ENCODE results near the gene ORC4. TPM values are rescaled to one million over a fixed set of nuclear protein-coding genes. Genes with fewer than 3 reads are reported as not detected.

Gene ORC4
- total RNA-seq = 25.9 and 51.6 TPM in 2 replicates

DNA sequence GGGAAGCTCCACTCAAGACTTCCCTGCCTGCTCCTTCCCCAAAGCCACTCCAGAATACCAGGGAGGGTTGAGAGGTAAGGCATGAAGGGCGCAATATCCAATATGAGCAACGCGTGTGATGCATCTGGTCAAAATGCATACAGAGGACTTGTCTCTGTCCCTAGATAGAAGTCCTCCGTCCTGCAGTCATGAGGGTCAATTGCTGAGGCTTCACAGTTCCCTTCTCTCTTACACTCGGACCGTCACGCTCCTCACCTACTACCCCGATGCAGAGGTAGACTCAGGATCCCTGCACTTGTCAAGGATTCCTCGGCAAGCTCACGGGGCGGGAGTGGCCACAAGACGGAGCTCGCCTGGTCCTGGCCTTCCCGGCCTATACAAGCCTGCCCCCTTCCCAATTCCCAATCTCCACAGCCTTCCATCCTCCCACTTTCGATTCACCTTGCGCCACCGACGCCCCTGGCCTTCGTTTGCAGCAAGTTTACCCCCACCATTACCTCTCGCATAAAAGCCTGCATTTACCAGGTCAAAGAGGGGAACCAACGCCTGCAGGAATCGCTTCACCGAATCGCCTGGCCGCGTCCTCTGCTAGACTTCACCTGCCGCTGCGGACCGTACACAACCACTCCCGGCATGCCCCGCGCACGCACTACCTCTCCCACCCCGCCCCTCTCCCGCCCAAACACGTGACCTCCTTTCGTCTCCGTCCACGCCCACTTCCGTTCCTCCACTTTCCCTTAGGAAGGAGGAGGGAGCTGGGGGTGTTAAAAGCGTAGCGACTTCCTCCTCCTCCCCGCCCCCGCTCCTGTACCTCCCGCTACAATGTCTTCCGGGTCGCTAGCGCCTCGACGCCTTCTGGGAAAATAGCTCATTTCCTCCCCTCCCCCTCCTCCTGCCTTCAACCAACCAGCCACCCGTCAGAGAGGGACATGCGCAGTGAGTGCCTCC lies at the start of gene ORC4:
ORC4 (minus strand) TSS at position 627 of the 948 bp plus-strand sequence. CDS start 44,779 bp downstream, outside the sequence.
- DNase-seq (ENCODE audit: low read depth, low spot score) = peak; percentile 98

DNA sequence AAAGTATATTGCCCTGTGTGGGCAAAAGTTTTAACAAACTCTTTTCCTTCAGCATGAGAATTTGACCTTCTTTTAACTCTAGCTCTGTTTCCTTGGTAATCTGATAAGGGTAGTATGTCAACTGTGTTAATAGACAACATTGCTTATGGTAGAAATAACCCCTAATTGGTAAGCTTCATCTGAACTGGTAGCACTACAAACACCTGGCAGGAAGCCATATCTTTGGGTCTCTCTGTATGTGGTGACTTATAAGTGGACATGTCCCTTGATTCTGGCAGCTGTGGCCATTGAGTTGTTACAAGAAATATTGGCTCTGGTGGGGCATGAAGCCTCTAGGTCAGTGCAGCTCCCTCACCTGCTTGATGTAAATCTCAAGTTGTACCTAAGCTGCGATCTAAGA lies 47.3 kb upstream of the ORC4 start:
- DNase-seq (ENCODE audit: low read depth, low spot score) = no peak

DNA sequence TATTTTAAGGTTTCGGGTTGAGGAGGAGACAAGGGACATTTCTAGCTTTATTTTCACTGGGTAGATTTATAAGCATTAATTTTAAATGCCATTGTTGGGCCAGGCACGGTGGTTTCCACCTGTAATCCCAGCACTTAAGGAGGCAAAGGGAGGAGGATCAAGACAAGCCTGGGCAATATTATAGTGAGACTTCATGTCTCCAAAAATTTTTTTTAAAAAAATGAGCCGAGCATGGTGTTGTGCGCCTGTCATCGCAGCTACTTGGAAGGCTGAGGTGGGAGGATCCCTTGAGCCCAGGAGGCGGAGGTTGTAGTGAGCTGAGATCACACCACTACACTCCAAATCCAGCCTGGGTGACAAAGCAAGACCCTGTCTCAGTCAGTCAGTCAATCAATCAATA lies 45.4 kb upstream of the ORC4 start:
- DNase-seq (ENCODE audit: low read depth, low spot score) = no peak

DNA sequence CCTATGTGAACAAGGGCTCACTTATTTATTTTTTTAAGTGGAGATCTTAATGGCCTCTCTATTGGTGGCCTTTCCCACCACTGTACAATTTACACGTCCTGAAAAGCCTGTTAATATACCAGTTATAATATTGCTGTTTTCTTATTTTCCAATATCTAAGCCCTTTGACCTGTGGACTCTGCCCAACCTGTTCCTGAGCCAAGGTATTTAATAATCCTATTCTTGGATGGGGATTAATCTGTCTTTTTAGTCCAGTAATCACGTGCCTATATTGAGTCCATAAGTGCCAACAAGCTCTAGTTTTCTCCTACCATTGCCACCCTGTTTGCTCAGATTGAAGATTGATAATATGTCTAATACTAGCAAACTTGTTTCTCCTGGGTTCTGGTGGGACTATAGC lies 43.1 kb upstream of the ORC4 start:
- DNase-seq (ENCODE audit: low read depth, low spot score) = no peak

DNA sequence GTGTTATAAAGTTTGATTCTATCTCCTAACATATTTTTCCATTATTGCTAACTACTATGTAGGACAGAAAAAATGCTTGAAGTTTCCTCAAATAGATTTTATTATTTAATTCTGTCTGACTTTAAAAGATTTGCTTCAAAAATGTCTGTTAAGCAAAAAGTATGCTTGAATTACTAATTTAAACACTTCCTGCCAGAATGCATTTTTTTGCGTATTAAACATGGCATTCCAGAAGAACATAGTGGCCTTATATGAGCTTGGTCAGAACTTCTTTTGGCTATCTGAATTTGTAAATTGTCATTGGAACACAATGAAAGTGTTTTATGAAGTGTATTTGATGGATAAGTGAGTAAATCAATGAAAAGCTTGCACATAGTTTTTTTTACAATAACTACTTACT lies 38.1 kb upstream of the ORC4 start:
- no peak for DNase-seq (ENCODE audit: low read depth, low spot score)

DNA sequence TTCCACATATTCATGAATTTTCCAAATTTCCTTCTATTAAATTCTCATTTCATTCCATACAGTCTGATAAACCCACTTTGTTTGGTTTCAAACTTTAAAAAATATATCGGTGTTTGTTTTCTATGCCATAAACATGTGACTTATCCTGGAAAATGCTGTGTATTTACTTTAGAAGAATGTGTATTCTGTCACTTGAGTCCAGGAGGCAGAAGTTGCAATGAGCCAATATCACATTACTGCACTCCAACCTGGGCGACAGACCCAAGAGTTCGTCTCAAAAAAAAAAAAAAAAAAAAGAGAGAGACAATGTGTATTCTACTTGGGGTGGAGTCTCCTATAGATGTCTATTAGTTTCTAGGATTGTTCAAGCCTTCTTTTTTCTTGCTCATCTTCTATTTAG lies 32.1 kb upstream of the ORC4 start:
- DNase-seq (ENCODE audit: low read depth, low spot score) = no peak

DNA sequence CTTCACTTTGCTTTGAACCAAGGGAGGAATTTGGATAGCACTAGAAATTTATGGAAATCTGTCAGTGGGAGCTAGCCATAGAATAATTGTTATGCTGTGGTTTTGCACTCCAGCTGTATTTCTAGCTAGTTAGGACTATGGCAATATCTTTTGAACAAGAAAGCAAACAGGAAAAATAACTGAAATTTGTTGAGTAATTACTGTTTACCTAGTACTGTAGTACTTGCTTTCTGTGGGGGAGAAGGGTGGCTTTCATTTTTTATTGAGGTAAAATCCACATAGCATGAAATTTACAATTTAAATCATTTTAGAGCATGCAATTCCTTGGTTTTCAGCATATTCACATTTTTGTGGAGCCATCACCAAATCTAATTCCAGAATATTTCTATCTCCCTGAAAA lies 28.7 kb upstream of the ORC4 start:
- no peak for DNase-seq (ENCODE audit: low read depth, low spot score)

DNA sequence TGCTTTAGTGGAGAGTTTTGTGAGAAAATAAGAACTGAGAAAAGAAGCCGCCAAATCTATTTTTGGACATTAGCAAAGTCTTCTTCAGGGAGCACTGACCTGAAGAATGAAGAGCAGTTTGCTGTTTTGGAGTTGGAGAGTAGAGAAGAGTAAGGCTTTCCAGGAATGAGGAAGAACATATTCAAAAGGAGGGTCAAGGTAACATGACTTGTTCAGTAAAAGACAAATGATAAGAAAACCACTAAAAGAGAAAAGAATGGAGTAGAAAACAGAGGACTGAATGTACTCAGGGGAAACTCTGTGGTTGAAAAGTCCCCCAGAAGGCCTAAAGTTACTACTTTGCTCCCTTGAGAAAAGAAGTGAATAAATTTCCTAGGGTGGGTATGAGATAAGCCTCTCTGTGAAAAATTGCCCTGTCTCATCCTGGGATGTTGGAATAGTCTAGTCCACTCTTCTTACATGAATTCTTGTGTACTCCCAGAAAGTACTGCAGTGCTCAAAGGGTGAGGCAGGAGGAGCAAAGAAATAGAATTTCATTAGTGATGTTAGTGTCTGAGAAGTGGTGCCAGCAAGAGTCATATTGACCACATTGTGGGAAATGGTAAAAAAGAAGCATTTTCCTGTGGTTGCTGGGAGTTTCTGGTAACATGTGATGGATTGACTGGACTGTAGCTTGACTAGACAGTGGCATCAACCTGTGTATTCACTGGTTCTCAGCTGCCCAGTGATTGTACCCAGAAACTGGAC lies 28.1 kb upstream of the ORC4 start:
- no peak for DNase-seq (ENCODE audit: low read depth, low spot score)

DNA sequence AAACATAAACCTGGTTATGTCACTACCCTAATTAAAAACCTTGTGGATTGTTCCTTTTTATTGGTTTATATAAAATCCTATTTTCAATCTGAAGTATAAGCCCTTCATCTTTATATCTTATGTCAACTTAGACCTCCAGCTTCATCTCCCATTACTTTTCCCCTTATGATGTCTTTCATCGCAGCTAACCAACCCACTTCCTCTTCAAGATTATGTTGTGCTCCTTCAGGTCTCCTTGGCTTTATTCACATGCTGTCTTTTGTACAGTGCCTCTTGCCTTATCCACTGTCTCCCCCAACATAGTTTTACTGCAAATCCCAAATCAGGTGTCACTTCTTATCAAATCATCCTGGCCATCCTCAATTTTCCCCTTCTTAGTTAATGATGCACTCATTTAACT lies 26.3 kb upstream of the ORC4 start:
- no peak for DNase-seq (ENCODE audit: low read depth, low spot score)

DNA sequence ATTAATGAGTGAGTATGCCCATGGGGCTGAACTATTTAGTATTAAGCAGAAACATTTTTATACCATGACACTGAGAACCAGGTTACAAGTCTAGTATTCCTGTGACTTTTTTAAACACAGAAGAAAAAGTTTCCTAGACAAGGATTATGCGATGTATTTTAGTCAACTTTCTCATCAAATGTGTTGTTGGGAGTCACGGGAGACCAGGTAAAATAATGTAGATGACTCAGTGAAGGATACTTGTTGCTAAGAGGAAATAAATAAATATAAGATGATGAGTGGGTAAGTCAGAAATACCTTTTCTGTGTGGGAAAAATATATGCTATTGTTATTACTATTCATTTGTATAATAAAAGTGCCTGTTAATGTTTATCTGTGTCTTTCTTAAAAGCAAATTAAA lies 23.8 kb upstream of the ORC4 start:
- DNase-seq (ENCODE audit: low read depth, low spot score) = no peak

DNA sequence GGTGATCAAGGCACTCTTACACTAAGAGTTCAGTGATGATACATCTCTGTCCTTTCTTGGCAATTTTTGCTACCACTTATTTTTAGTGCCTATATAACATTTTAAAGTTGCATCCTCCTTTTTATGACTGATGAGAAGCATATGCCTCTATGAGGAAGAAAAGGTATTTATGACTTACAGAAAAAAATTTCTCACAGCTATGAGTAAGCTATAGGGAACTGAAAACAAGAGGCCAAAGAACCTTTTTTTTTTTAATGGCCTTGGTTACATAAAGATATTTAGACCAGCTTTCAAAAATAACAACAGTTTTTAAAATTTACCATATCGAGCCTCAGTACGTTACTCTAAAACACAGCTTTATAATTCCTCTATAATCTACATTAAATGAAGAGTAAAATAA lies 21.7 kb upstream of the ORC4 start:
- DNase-seq (ENCODE audit: low read depth, low spot score) = no peak

DNA sequence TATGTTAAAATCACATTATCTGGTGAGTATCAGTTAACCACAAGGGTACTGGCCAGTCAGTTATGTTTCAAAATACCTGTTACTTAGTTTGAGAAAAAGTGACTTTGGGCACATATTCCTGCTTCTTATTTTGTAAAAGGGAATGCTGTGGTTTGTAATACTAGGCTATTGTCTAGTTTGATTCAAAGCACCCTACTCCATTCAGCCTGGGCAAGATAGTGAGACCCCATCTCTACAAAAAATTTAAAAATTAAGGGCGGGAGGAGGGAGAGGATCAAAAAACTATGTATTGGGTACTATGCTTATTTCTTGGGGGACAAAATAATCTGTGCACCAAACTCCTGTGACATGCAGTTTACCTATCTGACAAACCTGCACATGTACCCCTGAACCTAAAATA lies 19.2 kb upstream of the ORC4 start:
- no peak for DNase-seq (ENCODE audit: low read depth, low spot score)

DNA sequence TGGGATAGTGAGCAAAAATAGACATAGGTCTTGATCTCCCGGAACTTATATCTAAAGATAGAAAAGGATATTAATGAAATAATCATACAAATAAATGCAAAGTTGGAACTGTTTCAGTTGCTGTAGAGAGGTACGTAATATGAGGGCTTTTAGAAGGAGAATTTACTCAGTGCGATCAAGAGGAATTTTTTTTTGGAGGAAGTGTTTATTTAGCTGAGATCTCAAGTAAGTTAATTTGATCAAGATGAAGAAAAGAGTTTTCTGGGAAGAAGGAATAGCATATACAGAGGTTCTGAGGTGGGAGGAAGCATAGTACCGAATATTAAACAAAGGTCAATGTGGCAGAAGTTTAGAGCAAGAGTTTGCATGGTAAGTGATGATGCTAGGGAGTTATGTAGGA lies 11.7 kb upstream of the ORC4 start:
- no peak for DNase-seq (ENCODE audit: low read depth, low spot score)

DNA sequence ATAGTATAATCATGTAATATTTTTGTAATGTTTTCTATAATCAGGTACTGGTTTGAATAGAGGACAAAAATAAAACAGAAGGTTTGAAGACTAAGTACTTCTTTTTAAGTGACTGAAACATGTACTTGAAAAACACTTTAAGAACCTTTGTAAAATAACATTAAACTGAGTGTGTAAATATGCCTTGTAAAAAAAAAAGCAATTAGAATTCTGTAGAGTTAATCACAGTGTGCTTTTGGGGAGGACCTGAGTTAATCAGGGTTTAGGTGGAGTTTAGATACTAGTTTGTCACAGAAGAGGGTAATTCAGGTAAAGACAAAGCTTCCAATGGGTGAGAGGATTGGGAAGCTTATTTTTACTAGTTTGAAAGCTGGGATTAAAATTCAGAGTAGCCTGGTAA lies 10.6 kb upstream of the ORC4 start:
- DNase-seq (ENCODE audit: low read depth, low spot score) = no peak

DNA sequence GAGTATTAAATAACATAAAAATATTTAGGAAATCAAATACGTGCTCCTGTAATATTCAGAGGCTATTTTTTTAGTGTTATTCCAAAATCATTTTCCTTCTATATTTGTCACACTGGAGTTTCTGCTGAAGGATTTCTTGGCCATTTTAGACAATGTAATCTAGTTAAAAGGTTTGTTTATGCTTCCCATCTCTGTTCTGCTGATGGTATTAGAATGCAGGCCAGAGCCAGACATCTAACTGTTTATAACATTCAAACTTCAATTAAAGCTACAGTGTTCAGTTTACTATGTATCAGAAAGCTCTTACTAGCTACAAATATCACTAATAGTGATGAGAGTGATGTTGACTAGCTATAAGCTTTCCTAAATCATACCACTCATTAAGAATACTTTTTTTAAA lies 8.2 kb upstream of the ORC4 start:
- no peak for DNase-seq (ENCODE audit: low read depth, low spot score)

DNA sequence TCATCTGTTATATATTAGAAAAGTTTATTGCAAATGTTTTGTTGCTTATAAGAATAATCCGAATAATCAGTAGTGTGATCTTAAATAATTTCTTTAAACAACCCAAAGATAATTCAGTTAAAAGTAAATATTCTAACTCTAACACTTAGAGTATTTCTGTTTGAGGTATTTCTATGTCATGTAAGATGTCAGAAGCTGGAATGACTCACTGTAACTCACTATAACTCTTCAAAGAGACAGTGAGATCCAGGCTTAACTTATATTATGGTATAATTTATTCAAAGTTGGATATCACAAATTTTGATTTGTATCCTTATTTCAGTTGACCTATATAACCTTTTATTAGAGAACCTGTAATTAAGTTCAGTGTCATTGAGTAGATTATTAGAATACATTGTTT lies 7.3 kb upstream of the ORC4 start:
- DNase-seq (ENCODE audit: low read depth, low spot score) = no peak

DNA sequence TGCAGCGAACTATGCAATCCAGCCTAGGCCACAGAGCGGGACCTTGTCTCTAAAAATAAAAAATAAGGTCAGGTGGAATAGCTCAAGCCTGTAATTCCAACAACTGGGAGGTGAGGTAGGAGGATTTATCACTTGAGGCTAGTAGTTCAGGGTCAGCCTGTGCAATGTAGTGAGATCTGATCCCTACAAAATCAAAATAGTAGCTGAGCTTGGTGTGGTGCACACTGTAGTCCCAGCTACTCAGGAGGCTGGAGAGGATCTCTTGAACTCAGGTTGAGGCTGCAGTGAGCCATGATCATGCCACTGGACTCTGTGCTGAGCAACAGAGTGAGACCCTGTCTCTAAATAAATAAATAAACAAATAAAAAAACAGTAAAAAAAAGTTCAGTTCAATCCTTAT lies 6.0 kb upstream of the ORC4 start:
- no peak for DNase-seq (ENCODE audit: low read depth, low spot score)

DNA sequence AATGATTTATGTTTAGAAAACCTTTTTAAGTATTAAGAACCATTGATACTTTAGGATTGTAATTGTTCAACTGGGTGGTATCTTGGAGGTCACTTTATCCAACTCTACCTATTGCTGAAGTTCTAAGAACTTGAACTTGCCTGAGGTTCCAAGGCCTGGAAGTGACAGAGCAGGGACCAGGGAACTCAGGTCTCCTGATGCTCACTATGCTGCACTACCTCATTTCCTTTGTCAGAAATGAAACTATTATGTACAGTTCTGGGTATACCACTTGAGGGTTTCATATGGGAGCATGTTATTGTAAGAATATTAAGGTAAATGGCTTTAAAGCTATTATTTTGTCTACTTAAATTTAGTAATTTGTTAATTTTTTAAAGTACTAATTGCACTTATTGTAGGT lies 3.3 kb upstream of the ORC4 start:
- no peak for DNase-seq (ENCODE audit: low read depth, low spot score)

DNA sequence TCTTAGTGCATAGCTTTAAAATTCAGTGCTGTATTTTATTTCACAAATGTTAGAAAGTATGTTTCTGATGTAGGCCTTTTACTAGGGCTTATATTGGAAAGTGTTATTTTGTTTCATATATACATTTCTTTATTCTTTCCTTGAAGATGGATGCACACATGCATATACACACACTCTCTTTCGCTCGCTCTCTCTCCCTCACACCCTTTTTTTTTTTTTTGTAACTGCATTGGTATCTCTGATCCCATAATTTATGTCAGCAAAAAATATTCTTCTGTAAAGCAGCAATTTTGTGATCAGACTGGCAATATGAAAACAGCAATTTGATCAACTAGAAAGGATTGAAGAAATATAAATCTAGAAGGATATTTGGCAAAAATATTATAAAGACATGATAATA lies 2.3 kb upstream of the ORC4 start:
- DNase-seq (ENCODE audit: low read depth, low spot score) = no peak

DNA sequence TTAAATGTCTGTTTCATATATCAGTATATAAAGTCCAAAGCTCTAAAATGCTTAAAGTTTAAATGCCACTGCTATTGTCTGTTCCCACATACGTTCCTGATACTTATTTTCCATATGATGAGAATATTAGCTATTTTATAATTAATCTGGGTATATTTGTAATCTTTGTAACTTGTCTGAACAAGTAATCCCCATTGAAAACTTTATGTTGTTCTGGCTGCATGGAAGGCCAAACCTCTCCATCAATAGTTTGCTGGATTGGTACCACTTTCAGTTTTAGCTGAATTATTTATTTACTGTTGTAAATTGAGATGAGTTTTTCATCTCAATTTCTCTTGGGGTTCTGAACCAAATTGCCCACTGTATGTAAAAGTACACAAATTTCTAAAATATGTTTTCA lies 1.8 kb upstream of the ORC4 start:
- DNase-seq (ENCODE audit: low read depth, low spot score) = no peak

DNA sequence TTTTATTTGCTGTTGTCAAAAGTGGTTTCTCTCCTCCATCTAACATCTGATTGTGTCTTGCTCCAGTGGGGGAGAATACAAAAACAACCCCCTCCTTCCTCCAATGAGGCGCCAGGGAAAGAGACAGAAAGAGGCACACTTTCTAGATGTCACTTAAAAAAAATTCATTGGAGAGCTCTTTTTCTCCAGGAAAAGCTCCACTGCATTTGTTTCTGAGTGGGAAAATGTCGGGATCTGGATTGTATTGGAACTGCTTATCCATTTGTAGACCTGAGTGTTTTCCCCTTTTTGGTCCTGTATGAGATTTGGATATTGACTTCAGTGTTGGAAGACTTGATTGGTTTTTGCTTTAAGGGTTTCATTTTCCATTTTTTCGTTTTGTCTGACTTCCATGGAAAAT lies 1.3 kb upstream of the ORC4 start:
- DNase-seq (ENCODE audit: low read depth, low spot score) = no peak

DNA sequence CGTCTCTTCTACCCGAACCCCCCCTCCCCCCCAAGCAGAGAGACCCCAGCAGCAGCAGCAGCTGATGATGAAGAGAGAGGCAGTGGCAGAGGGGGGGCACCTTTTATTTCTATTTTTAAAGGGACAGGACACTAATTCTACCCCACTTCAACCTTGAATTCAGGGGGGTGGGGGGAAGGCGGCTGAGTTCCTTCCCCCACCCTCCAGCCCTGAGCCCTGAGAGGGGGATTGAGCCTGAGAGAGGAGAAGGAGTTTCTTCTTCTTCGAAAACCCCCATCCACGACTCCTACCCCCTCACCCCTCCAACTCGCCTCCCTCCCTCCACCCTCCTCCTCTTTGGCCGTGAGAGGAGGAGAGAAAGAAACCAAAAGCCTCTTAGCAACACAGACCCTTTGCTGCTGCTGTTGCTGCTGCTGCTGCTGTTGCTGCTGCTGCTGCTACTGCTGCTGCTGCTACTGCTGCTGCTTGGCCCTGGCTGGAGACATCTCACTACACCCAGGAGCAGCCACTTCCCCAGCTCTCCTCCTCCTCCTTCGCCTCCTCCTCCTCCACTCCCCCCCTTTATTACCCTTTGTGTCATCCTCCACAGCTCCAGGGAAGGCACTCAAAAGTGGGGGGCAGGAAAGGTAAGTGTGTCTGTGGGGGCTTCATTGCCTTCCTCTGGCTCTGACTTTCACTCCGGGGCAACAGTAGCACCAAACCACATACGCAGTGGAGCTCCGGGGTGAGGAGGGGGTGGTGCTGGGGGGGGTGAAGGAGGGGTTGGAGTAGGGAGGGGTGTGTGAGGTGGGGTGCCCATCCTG lies 723 bp upstream of the ORC4 start, which contains the start of gene MBD5:
MBD5 (plus strand) TSS at position 33 of the 803 bp plus-strand sequence.
- no peak for DNase-seq (ENCODE audit: low read depth, low spot score)
